Tibial artery (tissue), 4 donors: ENCODE results near the gene MYO5A.

Experiments used
- DNase-seq, 2 donors: peaks; one replicate each; pipeline ENCODE4 v3.0.0-alpha.2; 2019
- H3K27ac ChIP-seq, 2 donors: fragments of 200-600 bp; sonication (generic) in 1 of 2; 1 replicate in 1 of 2; 2 replicates in 1 of 2; pipeline ENCODE4 v1.5.1; 2018 to 2019; ENCODE audit warnings: mild to moderate bottlenecking in 1 of 2
- H3K27me3 ChIP-seq, 2 donors: fragments of 200-600 bp; sonication (generic) in 1 of 2; one replicate each; pipeline versions ENCODE4 v1.5.1 to v1.6.0; 2016 to 2019
- H3K36me3 ChIP-seq, 3 donors: fragments of 200-600 bp; sonication (generic) in 2 of 3; one replicate each; pipeline ENCODE4 v1.5.1; 2016 to 2019; ENCODE audit warnings: mild to moderate bottlenecking in 2 of 3
- H3K4me1 ChIP-seq, 4 donors: fragments of 200-600 bp; sonication (generic) in 2 of 4; 1 replicate in 3 of 4; 2 replicates in 1 of 4; pipeline ENCODE4 v1.5.1; 2016 to 2019
- H3K4me3 ChIP-seq, 2 donors: fragments of 200-600 bp; sonication (generic) in 1 of 2; 1 replicate in 1 of 2; 2 replicates in 1 of 2; pipeline ENCODE4 v1.5.1; 2018 to 2019; ENCODE audit warnings: mild to moderate bottlenecking in 2 of 2
- H3K9me3 ChIP-seq, 3 donors: fragments of 200-600 bp; sonication (generic) in 1 of 3; one replicate each; pipeline ENCODE4 v1.5.1; 2016 to 2019
- intact Hi-C: fragments of 100-400 bp; cut with DNase I; formaldehyde crosslinking; loops from one replicate; pipeline ENCODE4 v1.15.0; 2023; ENCODE audit warnings: low total_unique reads
- TF ChIP-seq, protein P1 (sequence below), 2 experiments: fragments of 200-600 bp in 1 of 2; fragments of 450-650 bp in 1 of 2; IDR thresholded peaks; one replicate each; pipeline ENCODE4 v1.5.1; 2017 to 2019; ENCODE audit warnings: antibody characterized with exemption in 2 of 2, mild to moderate bottlenecking in 1 of 2, moderate library complexity in 1 of 2

The MYO5A gene

DNA sequence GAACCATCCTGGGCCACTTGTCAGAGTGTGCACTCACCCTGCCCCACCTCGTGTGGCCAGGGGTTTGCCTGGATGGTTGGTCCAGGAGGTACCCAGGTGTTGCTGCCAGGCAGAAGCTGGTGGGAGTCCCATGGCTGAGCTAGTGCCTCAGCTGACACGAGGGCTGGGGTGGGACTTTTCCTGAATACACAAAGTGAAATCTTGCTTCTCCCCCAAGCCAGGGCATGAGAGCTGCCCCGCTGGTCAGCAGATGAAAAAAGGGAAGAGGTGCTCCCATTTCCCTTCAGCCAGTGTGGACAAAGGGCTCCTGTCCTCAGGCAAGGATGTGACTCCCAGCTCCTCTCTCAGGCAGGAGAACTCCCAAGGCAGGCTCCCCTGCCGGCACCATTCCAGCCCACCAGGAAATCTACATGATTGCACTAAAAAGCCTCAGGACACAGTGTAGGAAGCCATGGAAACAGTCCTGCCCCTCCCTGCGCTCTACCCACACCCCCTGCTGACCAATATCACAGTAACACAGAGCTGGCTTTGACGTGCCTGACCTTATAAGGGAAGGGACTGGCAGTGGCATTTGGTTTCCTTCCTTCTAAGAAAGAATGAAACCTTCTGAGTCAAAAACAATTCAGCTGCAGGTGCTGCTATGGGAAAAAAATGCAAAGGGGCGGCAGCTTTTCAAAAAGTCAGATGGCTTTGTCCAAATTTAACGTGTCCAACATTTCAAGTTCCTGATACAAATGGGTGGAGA, 267.0 kb downstream of the MYO5A start:
- Histone ChIP-seq H3K4me3 (no peak overlapping the region), H3K9me3 (no peaks in the 10 kb centered on the region), H3K36me3 (no peaks in the 10 kb centered on the region), H3K27ac (peak overlapping the region; percentile 27 to 46), H3K27me3 (no peaks in the 10 kb centered on the region), H3K4me1 (peaks cover 0 to 16% (median 13%) of the 10 kb centered on the region in 4 donors)
- TF ChIP-seq, protein P1, sequence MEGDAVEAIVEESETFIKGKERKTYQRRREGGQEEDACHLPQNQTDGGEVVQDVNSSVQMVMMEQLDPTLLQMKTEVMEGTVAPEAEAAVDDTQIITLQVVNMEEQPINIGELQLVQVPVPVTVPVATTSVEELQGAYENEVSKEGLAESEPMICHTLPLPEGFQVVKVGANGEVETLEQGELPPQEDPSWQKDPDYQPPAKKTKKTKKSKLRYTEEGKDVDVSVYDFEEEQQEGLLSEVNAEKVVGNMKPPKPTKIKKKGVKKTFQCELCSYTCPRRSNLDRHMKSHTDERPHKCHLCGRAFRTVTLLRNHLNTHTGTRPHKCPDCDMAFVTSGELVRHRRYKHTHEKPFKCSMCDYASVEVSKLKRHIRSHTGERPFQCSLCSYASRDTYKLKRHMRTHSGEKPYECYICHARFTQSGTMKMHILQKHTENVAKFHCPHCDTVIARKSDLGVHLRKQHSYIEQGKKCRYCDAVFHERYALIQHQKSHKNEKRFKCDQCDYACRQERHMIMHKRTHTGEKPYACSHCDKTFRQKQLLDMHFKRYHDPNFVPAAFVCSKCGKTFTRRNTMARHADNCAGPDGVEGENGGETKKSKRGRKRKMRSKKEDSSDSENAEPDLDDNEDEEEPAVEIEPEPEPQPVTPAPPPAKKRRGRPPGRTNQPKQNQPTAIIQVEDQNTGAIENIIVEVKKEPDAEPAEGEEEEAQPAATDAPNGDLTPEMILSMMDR (IDR thresholded peaks at IDR 0.05): peak in 1 of 2 experiments; percentile 15
- DNase-seq: peak; percentile 71 to 85
- intact Hi-C loops: no loop called here

GRCh38 chr15:52261026-52261425, 267.7 kb downstream of the MYO5A start:
- intact Hi-C loops: no loop called here
- TF ChIP-seq, protein P1 (IDR thresholded peaks at IDR 0.05): no peak
- H3K27ac ChIP-seq: peak overlapping the region; percentile 17 to 46

DNA sequence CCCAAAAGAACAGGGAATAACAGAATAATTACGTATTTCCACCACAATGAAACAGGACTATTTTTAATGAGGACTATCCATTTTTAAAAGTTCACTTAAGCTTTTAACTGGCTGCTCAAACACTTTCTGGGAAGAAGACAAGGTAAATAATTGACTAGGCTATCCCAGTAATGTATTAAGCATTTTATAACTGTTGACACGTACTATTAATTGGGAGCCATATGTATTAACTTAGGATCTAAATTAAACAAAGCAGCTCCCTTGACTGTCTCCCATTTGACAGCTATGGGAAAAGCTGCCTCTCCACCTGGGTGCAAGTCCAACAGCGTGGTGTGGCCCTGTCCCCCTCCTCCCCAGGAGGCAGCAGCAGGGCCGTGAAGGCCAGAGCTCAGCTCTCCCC, 269.2 kb downstream of the MYO5A start:
- Histone ChIP-seq H3K4me3 (no peak overlapping the region), H3K36me3 (no peaks in the 10 kb centered on the region), H3K9me3 (no peaks in the 10 kb centered on the region), H3K27me3 (no peaks in the 10 kb centered on the region), H3K27ac (no peak overlapping the region), H3K4me1 (peaks cover 0 to 16% (median 13%) of the 10 kb centered on the region in 4 donors)
- no peak for DNase-seq
- TF ChIP-seq, protein P1 (IDR thresholded peaks at IDR 0.05): no peak
- intact Hi-C loops: no loop called here

More at GRCh38 chr15:52261026-52261425, 267.7 kb downstream of the MYO5A start:
- DNase-seq: no peak
- Histone ChIP-seq H3K4me3 (no peak overlapping the region), H3K4me1 (peaks cover 0 to 16% (median 13%) of the 10 kb centered on the region in 4 donors), H3K36me3 (no peaks in the 10 kb centered on the region), H3K27me3 (no peaks in the 10 kb centered on the region), H3K9me3 (no peaks in the 10 kb centered on the region)

- peaks cover 0 to 16% (median 13%) of the 10 kb centered on the region in 4 donors for H3K4me1 ChIP-seq
- intact Hi-C loops: no loop called here
- H3K36me3 ChIP-seq: no peaks in the 10 kb centered on the region
- no peaks in the 10 kb centered on the region for H3K9me3 ChIP-seq
- no peak for DNase-seq
- TF ChIP-seq, protein P1 (IDR thresholded peaks at IDR 0.05): no peak
- no peak overlapping the region for H3K27ac ChIP-seq
- no peaks in the 10 kb centered on the region for H3K27me3 ChIP-seq
- no peak overlapping the region for H3K4me3 ChIP-seq
Observed at GRCh38 chr15:52258461-52258860, 270.2 kb downstream of the MYO5A start.

GRCh38 chr15:52257734-52258062, 271.0 kb downstream of the MYO5A start:
- DNase-seq: no peak
- Histone ChIP-seq H3K27me3 (no peaks in the 10 kb centered on the region), H3K36me3 (no peaks in the 10 kb centered on the region), H3K4me1 (peaks cover 0 to 21% (median 15%) of the 10 kb centered on the region in 4 donors), H3K9me3 (no peaks in the 10 kb centered on the region), H3K27ac (no peak overlapping the region), H3K4me3 (no peak overlapping the region)
- intact Hi-C loops: loop anchor here (2.0 kb wide), 1 partner anchor 477 kb away; no protein-coding TSS in a partner anchor
- TF ChIP-seq, protein P1 (IDR thresholded peaks at IDR 0.05): no peak
